SK-N-SH treated with all-trans-retinoic acid at 6 μM for 48 hours (cell line): ENCODE data around the gene CES3.

ENCODE experiments used
- BACH2 ChIP-seq: fragments of 250-450 bp; sonication (Bioruptor Pico); IDR thresholded peaks from 2 replicates; pipeline ENCODE4 v1.9.0; 2021; ENCODE audit warnings: mild to moderate bottlenecking, borderline replicate concordance
- TCF4 ChIP-seq: fragments of 250-450 bp; sonication (Bioruptor Pico); IDR thresholded peaks from 2 replicates; pipeline ENCODE4 v1.8.0; 2021; ENCODE audit warnings: mild to moderate bottlenecking, moderate library complexity, borderline replicate concordance
- ZFP3 ChIP-seq: fragments of 250-450 bp; sonication (Bioruptor Pico); IDR thresholded peaks from 2 replicates; pipeline ENCODE4 v1.5.0; 2020; ENCODE audit warnings: mild to moderate bottlenecking, moderate library complexity
- ZFP30 ChIP-seq: fragments of 450-650 bp; formaldehyde crosslinking; IDR thresholded peaks from 2 replicates; pipeline ENCODE4 v1.5.0; 2022; ENCODE audit warnings: mild to moderate bottlenecking, moderate library complexity
- TF ChIP-seq, protein P1 (sequence below): fragments of 250-450 bp; sonication (Bioruptor Pico); IDR thresholded peaks from 2 replicates; pipeline ENCODE4 v1.8.0; 2020; ENCODE audit warnings: mild to moderate bottlenecking, moderate library complexity, borderline replicate concordance
- TF ChIP-seq, protein P2 (sequence below): fragments of 250-450 bp; sonication (Bioruptor Pico); IDR thresholded peaks from 2 replicates; pipeline ENCODE4 v1.5.1; 2020; ENCODE audit warnings: low read depth, mild to moderate bottlenecking, moderate library complexity

DNA sequence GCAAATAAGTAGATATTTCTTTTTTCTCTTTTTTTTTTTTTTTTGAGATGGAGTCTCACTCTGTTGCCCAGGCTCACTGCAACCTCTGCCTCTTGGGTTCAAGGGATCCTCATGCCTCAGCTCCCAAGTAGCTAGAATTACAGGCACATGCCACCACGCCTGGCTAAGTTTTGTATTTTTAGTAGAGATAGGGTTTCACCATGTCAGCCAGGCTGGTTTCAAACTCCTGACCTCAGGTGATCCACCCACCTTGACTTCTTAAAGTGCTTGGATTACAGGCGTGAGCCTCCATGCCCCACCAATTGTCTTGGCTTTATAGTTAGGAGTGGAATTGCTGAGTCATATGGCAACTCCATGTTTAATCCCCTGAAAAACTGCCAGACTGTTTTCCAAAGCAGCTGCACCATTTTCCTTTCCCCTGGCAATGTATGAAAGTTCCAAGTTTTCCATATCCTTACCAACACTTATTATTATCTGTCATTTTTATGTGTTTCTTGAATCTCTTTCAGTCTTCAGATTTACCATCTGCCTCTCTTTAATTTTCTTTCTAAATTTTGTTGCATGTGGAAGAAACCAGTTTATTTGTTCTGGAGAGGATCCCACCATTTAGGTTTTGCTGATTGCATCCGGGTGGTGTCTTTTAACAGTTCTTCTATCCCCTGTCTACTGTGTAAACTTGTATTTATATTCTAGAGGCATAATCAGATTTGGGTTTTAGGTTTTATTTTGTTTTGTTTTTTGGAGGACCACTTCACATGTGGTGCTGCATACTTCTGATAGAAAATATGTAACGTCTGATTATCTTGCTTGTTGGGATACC lies 9.9 kb upstream of the CES3 start:
- no peak for TF ChIP-seq TCF4
- TF ChIP-seq, protein P1, sequence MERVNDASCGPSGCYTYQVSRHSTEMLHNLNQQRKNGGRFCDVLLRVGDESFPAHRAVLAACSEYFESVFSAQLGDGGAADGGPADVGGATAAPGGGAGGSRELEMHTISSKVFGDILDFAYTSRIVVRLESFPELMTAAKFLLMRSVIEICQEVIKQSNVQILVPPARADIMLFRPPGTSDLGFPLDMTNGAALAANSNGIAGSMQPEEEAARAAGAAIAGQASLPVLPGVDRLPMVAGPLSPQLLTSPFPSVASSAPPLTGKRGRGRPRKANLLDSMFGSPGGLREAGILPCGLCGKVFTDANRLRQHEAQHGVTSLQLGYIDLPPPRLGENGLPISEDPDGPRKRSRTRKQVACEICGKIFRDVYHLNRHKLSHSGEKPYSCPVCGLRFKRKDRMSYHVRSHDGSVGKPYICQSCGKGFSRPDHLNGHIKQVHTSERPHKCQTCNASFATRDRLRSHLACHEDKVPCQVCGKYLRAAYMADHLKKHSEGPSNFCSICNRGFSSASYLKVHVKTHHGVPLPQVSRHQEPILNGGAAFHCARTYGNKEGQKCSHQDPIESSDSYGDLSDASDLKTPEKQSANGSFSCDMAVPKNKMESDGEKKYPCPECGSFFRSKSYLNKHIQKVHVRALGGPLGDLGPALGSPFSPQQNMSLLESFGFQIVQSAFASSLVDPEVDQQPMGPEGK (CRISPR knock-in tag), result no peak
- TF ChIP-seq ZFP3, result no peak
- no peak for TF ChIP-seq BACH2
- TF ChIP-seq ZFP30 (CRISPR knock-in tag), result no peak
- TF ChIP-seq, protein P2, sequence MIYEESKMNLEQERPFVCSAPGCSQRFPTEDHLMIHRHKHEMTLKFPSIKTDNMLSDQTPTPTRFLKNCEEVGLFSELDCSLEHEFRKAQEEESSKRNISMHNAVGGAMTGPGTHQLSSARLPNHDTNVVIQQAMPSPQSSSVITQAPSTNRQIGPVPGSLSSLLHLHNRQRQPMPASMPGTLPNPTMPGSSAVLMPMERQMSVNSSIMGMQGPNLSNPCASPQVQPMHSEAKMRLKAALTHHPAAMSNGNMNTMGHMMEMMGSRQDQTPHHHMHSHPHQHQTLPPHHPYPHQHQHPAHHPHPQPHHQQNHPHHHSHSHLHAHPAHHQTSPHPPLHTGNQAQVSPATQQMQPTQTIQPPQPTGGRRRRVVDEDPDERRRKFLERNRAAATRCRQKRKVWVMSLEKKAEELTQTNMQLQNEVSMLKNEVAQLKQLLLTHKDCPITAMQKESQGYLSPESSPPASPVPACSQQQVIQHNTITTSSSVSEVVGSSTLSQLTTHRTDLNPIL (CRISPR knock-in tag), result no peak
